HG03045 (cell line): ENCODE data around the gene ACADM.
"Not testable (repeated sequence)": the region's sequence is repeated elsewhere in the genome, so short reads cannot be mapped to it uniquely, and the experiment has no call there.

ENCODE experiments used
- ATAC-seq: cut with Tn5 transposase; IDR thresholded peaks from one replicate; pipeline ENCODE4 v1.9.1; 2021; ENCODE audit warnings: mild to moderate bottlenecking, moderate library complexity; ENCODE audit not compliant: unreplicated experiment

The ACADM gene

GRCh38 chr1:75792091-75792490 lies 67.6 kb downstream of the ACADM start:
- ATAC-seq: no peak

GRCh38 chr1:75794382-75794781 lies 69.9 kb downstream of the ACADM start:
- no peak for ATAC-seq

- ATAC-seq: no peak
Observed at GRCh38 chr1:75795703-75796193, 71.2 kb downstream of the ACADM start.

GRCh38 chr1:75796376-75797272 lies 72.1 kb downstream of the ACADM start, which contains the start of gene MSH4:
Gene MSH4 (plus strand): TSS chr1:75796882. CDS start chr1:75796986, 104 bp downstream.
- no peak for ATAC-seq

- no peak for ATAC-seq
Observed at GRCh38 chr1:75797273-75797588, 72.7 kb downstream of the ACADM start.

- no peak for ATAC-seq
Observed at GRCh38 chr1:75797606-75798216, 73.2 kb downstream of the ACADM start.

GRCh38 chr1:75801480-75801879 lies 77.0 kb downstream of the ACADM start:
- ATAC-seq: not testable (repeated sequence)

GRCh38 chr1:75808921-75809320 lies 84.4 kb downstream of the ACADM start:
- ATAC-seq: no peak

- ATAC-seq: not testable (repeated sequence)
Observed at GRCh38 chr1:75810113-75810512, 85.6 kb downstream of the ACADM start.

- no peak for ATAC-seq
Observed at GRCh38 chr1:75811211-75811981, 86.9 kb downstream of the ACADM start.

- ATAC-seq: no peak
Observed at GRCh38 chr1:75812065-75812464, 87.6 kb downstream of the ACADM start.
